NCI-H748 treated with DMSO at 0.1 percent for 48 hours (cell line): ENCODE measurements around the gene SMAGP.
"Not testable (repeated sequence)": the region's sequence is repeated elsewhere in the genome, so short reads cannot be mapped to it uniquely, and the experiment has no call there.

Source experiments
- DNase-seq: peaks from one replicate; lab custom pipeline; 2025; lab: John Stamatoyannopoulos, UW

The SMAGP gene

GRCh38 chr12:51264297-51264696, 5.9 kb downstream of the SMAGP start:
- no peak for DNase-seq

DNA sequence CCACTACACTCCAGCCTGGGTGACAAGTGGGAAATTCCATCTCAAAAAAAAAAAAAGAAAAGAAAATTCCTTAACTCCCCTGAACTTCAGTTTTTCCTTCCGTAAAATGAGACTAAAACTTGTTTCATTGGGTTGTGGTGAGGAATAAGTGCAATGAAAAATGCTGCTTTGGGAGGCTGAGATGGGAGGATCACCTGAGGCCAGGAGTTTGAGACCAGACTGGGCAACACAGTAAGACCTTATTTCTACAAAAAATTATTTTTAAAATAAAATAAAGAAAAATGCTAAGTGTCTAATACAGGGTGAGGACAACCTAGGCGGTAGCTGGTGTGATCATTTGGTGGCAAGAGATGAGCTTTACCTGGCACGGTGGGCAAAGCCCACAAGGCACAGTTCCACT, 6.9 kb downstream of the SMAGP start:
- no peak for DNase-seq

DNA sequence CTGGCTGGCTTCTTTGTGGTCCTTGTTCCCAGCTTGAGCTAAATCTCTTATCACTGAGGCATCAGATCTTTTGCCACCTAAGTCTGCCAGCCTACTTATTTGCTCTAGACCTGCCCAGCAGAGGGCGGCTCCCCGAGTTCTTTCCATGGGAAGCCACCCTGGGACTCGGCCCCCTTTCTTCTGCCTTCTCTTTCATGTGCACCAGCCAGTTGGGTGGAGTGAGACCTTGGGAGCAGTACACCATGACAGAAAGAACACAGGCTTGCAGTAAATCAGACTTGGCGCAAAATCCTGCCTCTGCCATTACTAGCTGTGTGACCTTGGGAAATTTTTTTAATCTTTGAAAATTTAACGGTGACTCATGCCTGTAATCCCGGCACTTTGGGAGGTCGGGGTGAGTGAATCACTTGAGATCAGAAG, 7.4 kb downstream of the SMAGP start:
- no peak for DNase-seq

DNA sequence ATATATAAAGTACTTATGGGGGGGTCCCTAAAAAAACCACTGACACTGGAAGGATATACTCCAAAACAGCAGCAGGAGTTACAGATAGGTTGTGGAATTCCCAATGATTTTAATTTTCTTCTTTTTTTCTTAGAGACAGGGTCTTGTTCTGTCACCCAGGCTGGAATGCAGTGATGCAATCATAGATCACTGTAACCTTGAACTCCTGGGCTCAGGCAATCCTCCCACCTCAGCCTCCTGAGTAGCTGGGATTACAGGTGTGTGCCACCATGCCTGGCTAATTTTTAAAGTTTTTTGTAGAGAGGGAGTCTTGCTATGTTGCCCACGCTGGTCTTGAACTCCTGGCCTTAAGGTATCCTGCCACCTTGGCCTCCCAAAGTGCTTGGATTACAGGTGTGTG, 10.6 kb downstream of the SMAGP start:
- DNase-seq = not testable (repeated sequence)

GRCh38 chr12:51254536-51254935, 15.7 kb downstream of the SMAGP start:
- no peak for DNase-seq

DNA sequence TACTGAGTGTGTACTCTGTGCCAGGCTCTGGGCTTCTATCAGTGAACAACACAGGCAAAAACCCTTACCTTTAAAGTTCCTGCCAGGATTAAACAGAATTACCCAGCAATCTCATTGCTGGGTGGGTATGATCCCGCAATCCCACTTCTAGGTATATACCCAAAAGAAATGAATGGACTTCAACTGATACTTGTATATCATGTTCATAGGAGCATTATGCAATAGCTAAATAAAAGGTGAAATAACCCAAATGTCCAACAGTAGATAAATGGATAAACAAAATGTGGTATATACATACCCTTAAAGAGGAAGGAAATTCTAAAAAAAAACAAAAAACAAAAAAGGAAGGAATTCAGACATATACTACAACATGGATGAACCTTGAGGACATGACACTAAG, 16.9 kb downstream of the SMAGP start:
- DNase-seq = no peak

- DNase-seq = peak; percentile 33
Observed at GRCh38 chr12:51247523-51248206, 22.6 kb downstream of the SMAGP start.

GRCh38 chr12:51246254-51246853, 23.9 kb downstream of the SMAGP start:
- no peak for DNase-seq

- DNase-seq = no peak
Observed at GRCh38 chr12:51245476-51246253, 24.6 kb downstream of the SMAGP start.

DNA sequence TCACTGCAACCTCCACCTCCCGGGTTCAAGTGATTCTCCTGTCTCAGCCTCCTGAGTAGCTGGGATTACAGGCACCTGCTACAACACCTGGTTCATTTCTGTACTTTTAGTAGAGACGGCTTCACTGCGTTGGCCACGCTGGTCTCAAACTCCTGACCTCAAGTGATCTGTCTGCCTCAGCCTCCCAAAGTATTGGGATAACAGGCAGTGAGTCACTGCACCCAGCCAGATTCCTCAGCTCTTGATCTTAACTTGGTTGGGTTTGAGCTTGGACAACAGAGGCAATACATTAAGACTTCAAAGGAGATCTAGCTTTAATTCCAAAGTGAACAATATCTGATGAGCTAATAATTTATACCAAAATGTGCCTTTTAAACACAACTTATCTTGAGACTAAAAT, 25.9 kb downstream of the SMAGP start:
- DNase-seq = no peak

GRCh38 chr12:51242876-51243275, 27.3 kb downstream of the SMAGP start:
- no peak for DNase-seq

DNA sequence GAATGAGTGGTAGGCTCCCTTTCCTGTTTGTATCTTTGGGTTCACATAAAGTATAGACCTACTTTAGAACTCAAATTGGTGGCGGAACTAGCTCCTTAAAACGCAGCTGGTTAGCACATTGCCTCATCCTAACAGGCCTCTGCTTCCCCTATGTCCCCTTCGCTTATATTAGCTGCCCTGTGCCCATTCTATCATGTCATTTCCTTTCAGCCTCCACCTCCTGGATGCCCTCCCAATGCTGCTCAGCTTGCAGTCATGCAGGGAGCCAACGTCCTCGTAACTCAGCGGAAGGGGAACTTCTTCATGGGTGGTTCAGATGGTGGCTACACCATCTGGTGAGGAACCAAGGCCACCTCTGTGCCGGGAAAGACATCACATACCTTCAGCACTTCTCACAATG, 28.1 kb downstream of the SMAGP start:
- no peak for DNase-seq

DNA sequence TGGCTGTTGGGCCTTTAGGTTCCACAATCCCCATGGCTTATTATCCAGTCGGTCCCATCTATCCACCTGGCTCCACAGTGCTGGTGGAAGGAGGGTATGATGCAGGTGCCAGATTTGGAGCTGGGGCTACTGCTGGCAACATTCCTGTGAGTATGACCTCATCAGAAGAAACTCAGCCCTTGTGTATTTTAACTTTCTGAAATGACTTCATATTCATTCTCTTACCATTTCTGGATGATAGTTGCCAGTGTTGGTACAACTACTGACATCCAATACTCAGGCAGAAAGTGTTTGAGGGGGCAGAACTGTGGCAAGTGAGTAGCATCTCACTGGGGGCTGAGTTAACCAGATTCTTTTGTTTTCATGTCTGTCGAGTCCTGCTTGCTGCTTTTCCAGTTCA, 29.2 kb downstream of the SMAGP start:
- no peak for DNase-seq

DNA sequence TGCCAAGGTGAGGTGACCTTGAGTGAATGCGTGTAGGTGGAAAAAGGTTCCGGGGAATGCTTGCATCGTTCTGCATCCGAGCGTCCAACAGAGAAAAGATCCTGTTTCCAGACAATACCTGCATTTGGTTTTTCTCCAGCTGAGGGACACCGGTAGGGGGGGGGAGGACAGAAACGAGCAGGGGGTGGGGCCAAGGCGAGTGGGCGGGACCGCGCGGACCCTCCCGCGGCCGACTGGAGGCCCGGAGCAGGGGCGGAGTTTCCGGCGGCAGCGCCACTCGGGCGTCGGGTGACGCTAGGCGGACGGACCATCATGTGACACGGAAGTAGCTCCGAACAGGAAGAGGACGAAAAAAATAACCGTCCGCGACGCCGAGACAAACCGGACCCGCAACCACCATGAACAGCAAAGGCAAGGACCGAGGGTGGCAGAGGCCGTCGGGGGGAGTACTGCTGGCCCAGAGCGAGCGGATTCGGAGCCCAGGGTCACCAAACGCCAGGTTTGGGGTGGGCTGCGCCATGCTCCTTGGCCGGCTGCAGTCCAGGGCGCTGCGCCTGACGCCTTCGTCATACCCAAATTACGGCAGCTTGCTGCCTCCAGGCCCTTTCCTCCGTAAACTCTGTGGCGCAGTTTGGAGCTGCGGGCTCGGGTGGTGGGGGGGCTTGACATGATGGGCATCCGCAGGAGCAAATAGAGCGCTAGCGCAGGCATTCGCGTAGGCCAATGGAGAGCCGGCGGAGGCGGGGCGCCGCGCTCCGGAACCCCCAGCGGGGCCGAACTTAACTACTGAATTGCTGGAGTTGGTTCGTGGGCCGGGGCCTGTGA, 31.5 kb downstream of the SMAGP start, which contains the start of gene DAZAP2:
Gene DAZAP2, plus strand, starts transcription at position 317 of the 825 bp plus-strand sequence. Its CDS starts 82 bp downstream, at position 399.
- DNase-seq = peak; percentile 90

DNA sequence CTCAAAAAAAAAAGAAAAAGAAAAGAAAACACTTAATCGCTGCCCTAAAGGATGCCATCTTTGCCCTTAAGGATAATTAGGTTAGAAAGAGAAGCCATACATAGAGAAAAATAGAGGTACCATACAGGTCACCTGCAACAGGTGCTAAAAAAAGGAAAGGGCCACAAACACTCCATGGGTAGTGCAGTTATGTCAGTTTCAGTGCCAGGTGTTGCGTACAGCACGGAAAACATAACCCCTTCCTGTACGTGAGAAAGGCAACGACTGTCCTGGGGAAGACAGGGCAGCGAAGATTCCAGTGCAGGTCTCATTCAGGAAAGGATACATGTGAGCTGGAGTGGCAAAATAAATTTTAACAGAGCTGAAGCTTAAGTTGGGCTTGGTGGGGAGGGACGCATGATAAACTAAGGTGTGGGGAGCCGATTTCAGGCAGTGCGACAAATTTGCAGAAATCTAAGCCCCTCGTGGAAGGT, 32.1 kb downstream of the SMAGP start:
- DNase-seq = no peak

GRCh38 chr12:51234530-51234929, 35.7 kb downstream of the SMAGP start:
- DNase-seq = no peak

DNA sequence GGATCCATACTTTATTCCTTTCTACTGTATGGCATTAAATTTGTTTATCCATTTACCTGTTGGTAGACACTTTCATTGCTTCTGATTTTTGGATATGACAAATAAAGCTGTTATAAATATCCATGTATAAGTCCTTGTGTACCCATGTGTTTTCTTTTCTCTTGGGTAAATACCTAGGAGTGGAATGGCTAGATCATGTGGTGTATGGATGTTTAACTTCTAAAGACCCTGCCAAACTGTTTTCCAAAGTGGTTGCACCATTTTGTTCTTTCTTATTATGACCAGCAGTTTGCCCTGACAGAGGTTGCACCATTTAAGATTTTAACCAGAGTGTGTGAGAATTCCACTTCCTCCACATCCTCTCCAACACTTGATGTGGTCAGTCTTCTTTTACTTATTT, 37.6 kb downstream of the SMAGP start:
- DNase-seq = no peak

GRCh38 chr12:51229116-51229809, 41.0 kb downstream of the SMAGP start:
- DNase-seq = no peak

- no peak for DNase-seq
Observed at GRCh38 chr12:51227962-51228361, 42.3 kb downstream of the SMAGP start.

DNA sequence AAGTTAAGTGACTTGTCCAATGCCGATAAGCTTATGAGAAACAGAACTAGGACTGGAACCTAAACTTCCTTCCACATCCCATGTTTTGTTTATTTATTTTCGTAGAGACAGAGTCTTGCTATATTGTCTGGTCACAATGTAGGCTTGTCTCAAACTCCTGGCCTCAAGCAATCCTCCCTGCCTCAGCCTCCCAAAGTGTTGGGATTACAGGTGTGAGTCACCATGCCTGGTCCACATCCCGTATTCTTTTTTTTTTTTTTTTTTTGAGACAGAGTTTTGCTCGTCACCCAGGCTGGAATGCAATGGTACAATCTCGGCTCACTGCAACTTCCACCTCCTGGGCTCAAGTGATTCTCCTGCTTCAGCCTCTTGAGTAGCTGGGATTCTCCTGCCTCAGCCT, 43.1 kb downstream of the SMAGP start:
- not testable (repeated sequence) for DNase-seq

GRCh38 chr12:51225771-51226170, 44.4 kb downstream of the SMAGP start:
- DNase-seq = no peak
